ENCODE data around the gene CDADC1. TPM values are rescaled to one million over a fixed set of nuclear protein-coding genes. Genes with fewer than 3 reads are reported as not detected.

Gene CDADC1
- 4.4 and 5.7 TPM in 2 replicates for total RNA-seq

DNA sequence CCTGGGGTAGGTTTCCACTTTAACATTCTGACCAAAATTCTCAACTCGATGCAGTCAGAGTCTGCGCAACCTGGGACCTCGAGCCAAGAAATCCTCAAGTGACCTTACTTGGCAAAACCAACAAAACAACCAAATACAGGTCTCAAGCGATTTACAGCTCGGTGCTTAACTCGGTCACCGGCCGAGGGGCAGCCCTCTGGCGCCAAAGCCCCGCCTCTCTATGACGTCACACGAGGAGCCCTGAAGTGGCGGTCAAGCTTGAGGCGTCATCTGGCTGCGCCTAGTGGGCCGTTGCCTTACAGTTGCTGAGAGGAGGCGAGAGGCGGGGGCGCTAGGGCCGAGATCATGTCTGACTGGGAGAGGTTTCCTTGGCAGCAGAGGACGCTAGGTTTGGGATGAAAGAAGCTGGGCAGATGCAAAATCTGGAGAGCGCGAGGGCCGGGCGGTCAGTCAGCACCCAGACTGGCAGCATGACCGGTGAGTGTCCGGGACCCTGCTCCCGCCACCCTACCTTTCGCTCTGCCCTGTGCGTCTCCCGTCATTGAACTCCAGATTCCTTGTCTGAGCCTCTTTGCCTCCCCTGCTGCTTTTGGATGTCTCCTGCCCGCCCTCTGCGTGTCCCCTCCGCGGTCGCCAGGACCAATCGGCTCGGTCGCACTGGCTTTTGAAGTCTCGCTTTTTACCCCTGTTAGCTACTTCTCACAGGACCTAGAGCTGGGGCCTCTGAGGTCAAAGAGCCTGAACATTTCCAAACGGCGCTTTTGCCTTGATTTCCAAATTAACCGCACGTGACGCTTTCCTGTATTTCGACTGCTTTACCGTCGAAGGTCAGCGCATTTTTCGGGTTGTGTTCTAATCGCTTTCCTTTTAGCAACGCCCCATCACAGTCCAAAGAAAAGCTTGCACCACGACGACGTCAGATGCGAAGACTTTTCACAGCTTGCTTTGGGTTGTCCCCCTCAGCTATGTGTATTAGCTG, at the start of gene CDADC1:
CDADC1 (plus strand) TSS at position 283 of the 979 bp plus-strand sequence; CDS start at position 396, 113 bp downstream.

DNA sequence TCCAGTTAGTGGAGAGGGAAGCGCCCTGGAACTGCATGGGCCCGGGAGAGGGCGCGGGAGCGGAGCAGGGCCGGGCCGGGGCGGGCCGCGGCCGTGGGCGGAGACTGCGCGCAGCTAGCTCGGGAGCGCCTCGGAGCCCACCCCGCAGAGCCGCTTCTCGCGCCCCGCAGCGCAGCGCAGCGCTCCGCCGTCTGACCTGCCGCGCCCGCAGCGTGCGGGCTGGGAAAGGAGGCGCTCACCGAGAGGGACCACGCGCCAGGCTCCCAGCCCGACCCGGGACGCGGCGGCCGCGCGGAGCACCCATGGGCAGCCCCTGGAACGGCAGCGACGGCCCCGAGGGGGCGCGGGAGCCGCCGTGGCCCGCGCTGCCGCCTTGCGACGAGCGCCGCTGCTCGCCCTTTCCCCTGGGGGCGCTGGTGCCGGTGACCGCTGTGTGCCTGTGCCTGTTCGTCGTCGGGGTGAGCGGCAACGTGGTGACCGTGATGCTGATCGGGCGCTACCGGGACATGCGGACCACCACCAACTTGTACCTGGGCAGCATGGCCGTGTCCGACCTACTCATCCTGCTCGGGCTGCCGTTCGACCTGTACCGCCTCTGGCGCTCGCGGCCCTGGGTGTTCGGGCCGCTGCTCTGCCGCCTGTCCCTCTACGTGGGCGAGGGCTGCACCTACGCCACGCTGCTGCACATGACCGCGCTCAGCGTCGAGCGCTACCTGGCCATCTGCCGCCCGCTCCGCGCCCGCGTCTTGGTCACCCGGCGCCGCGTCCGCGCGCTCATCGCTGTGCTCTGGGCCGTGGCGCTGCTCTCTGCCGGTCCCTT, 27.5 kb upstream of the CDADC1 start, which contains the start of gene MLNR:
MLNR (plus strand) TSS at position 303 of the 820 bp plus-strand sequence; CDS start at position 303, 0 bp downstream.

Other genes with a start within 250 kb of the CDADC1 start
- gene MLNR, start 27.6 kb upstream of the CDADC1 start, total RNA-seq: not detected in 2 replicates
- 5.7 and 6.7 TPM in 2 replicates for gene CAB39L, start 196.1 kb downstream of the CDADC1 start, total RNA-seq
- gene SETDB2, start 196.3 kb downstream of the CDADC1 start, total RNA-seq: 6.9 and 7.8 TPM in 2 replicates
- gene PHF11, start 248.0 kb downstream of the CDADC1 start, total RNA-seq: 14.5 and 16.5 TPM in 2 replicates